ENCODE results near the gene LGALS1.

GRCh38 chr22:37677493-37677974, 2.1 kb downstream of the LGALS1 start:
- TF ChIP-seq CTCF (IDR thresholded peaks at IDR 0.05; ENCODE audit: low read length) = no peak
- no peak for TF ChIP-seq EZH2phosphoT487 (IDR thresholded peaks at IDR 0.05; ENCODE audit: low read length)

Measured in MM.1S (cell line).